ENCODE measurements around the gene TMCC3.
"Not testable (repeated sequence)": the region's sequence is repeated elsewhere in the genome, so short reads cannot be mapped to it uniquely, and the experiment has no call there.

The TMCC3 gene

GRCh38 chr12:94595152-94595551 is 55.2 kb downstream of the TMCC3 start:
- DNase-seq (ENCODE audit: extremely low read depth, insufficient read length) = no peak

GRCh38 chr12:94594443-94594825 is 55.9 kb downstream of the TMCC3 start:
- H3K4me3 ChIP-seq (replicated peaks; ENCODE audit: low read depth, low read length) = no peak overlapping the region
- H3K36me3 ChIP-seq (ENCODE audit: control insufficient read depth, insufficient read depth, low read length) = no peaks in the 10 kb centered on the region; the same call in 1 of the 2 replicates
- no peak for DNase-seq (ENCODE audit: extremely low read depth, insufficient read length)
- TF ChIP-seq CTCF (IDR thresholded peaks at IDR 0.05; ENCODE audit: insufficient read depth, low read length, poor library complexity, severe bottlenecking) = no peak
- no peaks in the 10 kb centered on the region for H3K27me3 ChIP-seq (replicated peaks; ENCODE audit: control insufficient read depth, insufficient read depth, low read length)

More at GRCh38 chr12:94595152-94595551, 55.2 kb downstream of the TMCC3 start:
- H3K4me3 ChIP-seq (replicated peaks; ENCODE audit: low read depth, low read length) = no peak overlapping the region
- no peaks in the 10 kb centered on the region for H3K27me3 ChIP-seq (replicated peaks; ENCODE audit: control insufficient read depth, insufficient read depth, low read length)
- no peaks in the 10 kb centered on the region; the same call in 1 of the 2 replicates for H3K36me3 ChIP-seq (ENCODE audit: control insufficient read depth, insufficient read depth, low read length)
- no peak for TF ChIP-seq CTCF (IDR thresholded peaks at IDR 0.05; ENCODE audit: insufficient read depth, low read length, poor library complexity, severe bottlenecking)

- Histone ChIP-seq H3K27me3 (replicated peaks; ENCODE audit: control insufficient read depth, insufficient read depth, low read length) (no peaks in the 10 kb centered on the region), H3K36me3 (ENCODE audit: control insufficient read depth, insufficient read depth, low read length) (no peaks in the 10 kb centered on the region; the same call in 1 of the 2 replicates), H3K4me3 (replicated peaks; ENCODE audit: low read depth, low read length) (no peak overlapping the region)
- DNase-seq (ENCODE audit: extremely low read depth, insufficient read length) = no peak
- no peak for TF ChIP-seq CTCF (IDR thresholded peaks at IDR 0.05; ENCODE audit: insufficient read depth, low read length, poor library complexity, severe bottlenecking)
These were observed 56.4 kb downstream of the TMCC3 start for GRCh38 chr12:94593822-94594442.

- DNase-seq (ENCODE audit: extremely low read depth, insufficient read length); H3K4me3 ChIP-seq (replicated peaks; ENCODE audit: low read depth, low read length); H3K27me3 ChIP-seq (replicated peaks; ENCODE audit: control insufficient read depth, insufficient read depth, low read length); H3K36me3 ChIP-seq (ENCODE audit: control insufficient read depth, insufficient read depth, low read length): not testable (repeated sequence)
These were observed 57.6 kb downstream of the TMCC3 start for GRCh38 chr12:94592723-94593122.

GRCh38 chr12:94592080-94592479 is 58.3 kb downstream of the TMCC3 start:
- Histone ChIP-seq H3K4me3 (replicated peaks; ENCODE audit: low read depth, low read length) (no peak overlapping the region), H3K36me3 (ENCODE audit: control insufficient read depth, insufficient read depth, low read length) (no peaks in the 10 kb centered on the region; the same call in 1 of the 2 replicates), H3K27me3 (replicated peaks; ENCODE audit: control insufficient read depth, insufficient read depth, low read length) (no peaks in the 10 kb centered on the region)
- no peak for DNase-seq (ENCODE audit: extremely low read depth, insufficient read length)
- TF ChIP-seq CTCF (IDR thresholded peaks at IDR 0.05; ENCODE audit: insufficient read depth, low read length, poor library complexity, severe bottlenecking) = no peak

GRCh38 chr12:94590428-94590827 is 59.9 kb downstream of the TMCC3 start:
- Histone ChIP-seq H3K4me3 (replicated peaks; ENCODE audit: low read depth, low read length) (no peak overlapping the region), H3K27me3 (replicated peaks; ENCODE audit: control insufficient read depth, insufficient read depth, low read length) (no peaks in the 10 kb centered on the region), H3K36me3 (ENCODE audit: control insufficient read depth, insufficient read depth, low read length) (no peaks in the 10 kb centered on the region; the same call in none of the 2 replicates)
- TF ChIP-seq CTCF (IDR thresholded peaks at IDR 0.05; ENCODE audit: insufficient read depth, low read length, poor library complexity, severe bottlenecking) = no peak
- no peak for DNase-seq (ENCODE audit: extremely low read depth, insufficient read length)
